Lower lobe of right lung (tissue), 2 donors: ENCODE data around the gene ADAM23. TPM values are rescaled to one million over a fixed set of nuclear protein-coding genes. Genes with fewer than 3 reads are reported as not detected.

Experiments
- ATAC-seq, 2 donors: fragments of 200-7000 bp; cut with Tn5 transposase; one replicate each; pipeline ENCODE4 v1.9.1; 2020 to 2022; ENCODE audit warnings: mild to moderate bottlenecking in 2 of 2, moderate library complexity in 2 of 2
- DNase-seq: peaks from one replicate; pipeline ENCODE4 v3.0.0-alpha.2; 2020
- H3K27ac ChIP-seq: fragments of 200-600 bp; one replicate; pipeline ENCODE4 v1.8.0; 2022
- H3K27me3 ChIP-seq: fragments of 200-600 bp; one replicate; pipeline ENCODE4 v1.8.0; 2022; ENCODE audit warnings: low read depth
- H3K36me3 ChIP-seq: fragments of 200-600 bp; one replicate; pipeline ENCODE4 v1.8.0; 2022; ENCODE audit warnings: mild to moderate bottlenecking
- H3K4me1 ChIP-seq: fragments of 200-600 bp; one replicate; pipeline ENCODE4 v1.8.0; 2022
- H3K4me3 ChIP-seq: fragments of 200-600 bp; one replicate; pipeline ENCODE4 v1.8.0; 2022; ENCODE audit warnings: mild to moderate bottlenecking
- H3K9me3 ChIP-seq: fragments of 200-600 bp; one replicate; pipeline ENCODE4 v1.8.0; 2022
- CTCF ChIP-seq: fragments of 200-600 bp; IDR thresholded peaks from one replicate; pipeline ENCODE4 v1.8.0; 2022; ENCODE audit warnings: antibody characterized with exemption, mild to moderate bottlenecking
- intact Hi-C: fragments of 100-400 bp; cut with DNase I; formaldehyde crosslinking; loops from one replicate; pipeline ENCODE4 v1.11.0; 2022
- total RNA-seq: library from RNA; stranded (reverse); fragmentation: NEBNext Ultra II Directional; extraction: Animal tissue kit (Norgen Biotek cat#: 25700); gene quantifications from one replicate; pipeline ENCODE4 v1.2.1, GENCODE V29; 2021
- donor health status: DM: no; HTN: yes; CAD: no; lungs with severe emphysema.

The ADAM23 gene
- total RNA-seq, 1 donor from 2014 or later = 2.5 TPM

- ATAC-seq (peak; percentile 9 to 19), DNase-seq (no peak)
- intact Hi-C loops = no loop called here
- no peak for TF ChIP-seq CTCF
- Histone ChIP-seq H3K36me3 (no peaks in the 10 kb centered on the region), H3K27me3 (peaks cover 55% of the 10 kb centered on the region), H3K4me1 (peaks cover 13% of the 10 kb centered on the region), H3K9me3 (no peaks in the 10 kb centered on the region), H3K4me3 (peak overlapping the region; percentile 41), H3K27ac (no peak overlapping the region)
Measured at GRCh38 chr2:206443735-206444527, 599 bp downstream of the ADAM23 start.

- intact Hi-C loops = no loop called here
- H3K27me3 ChIP-seq = peaks cover 43% of the 10 kb centered on the region
- H3K9me3 ChIP-seq = no peaks in the 10 kb centered on the region
- DNase-seq (no peak), ATAC-seq (no peak)
- H3K27ac ChIP-seq = no peak overlapping the region
- no peak for TF ChIP-seq CTCF
- H3K4me3 ChIP-seq = no peak overlapping the region
- no peaks in the 10 kb centered on the region for H3K36me3 ChIP-seq
- peaks cover 13% of the 10 kb centered on the region for H3K4me1 ChIP-seq
Measured at GRCh38 chr2:206445948-206446347, 2.6 kb downstream of the ADAM23 start.

GRCh38 chr2:206452242-206452641 lies 8.9 kb downstream of the ADAM23 start:
- Histone ChIP-seq H3K4me3 (no peak overlapping the region), H3K27me3 (no peaks in the 10 kb centered on the region), H3K27ac (no peak overlapping the region), H3K36me3 (no peaks in the 10 kb centered on the region), H3K9me3 (no peaks in the 10 kb centered on the region), H3K4me1 (no peaks in the 10 kb centered on the region)
- ATAC-seq (no peak), DNase-seq (no peak)
- no peak for TF ChIP-seq CTCF
- intact Hi-C loops = no loop called here

- Histone ChIP-seq H3K36me3 (no peaks in the 10 kb centered on the region), H3K4me3 (no peak overlapping the region), H3K4me1 (no peaks in the 10 kb centered on the region), H3K27ac (no peak overlapping the region), H3K27me3 (no peaks in the 10 kb centered on the region), H3K9me3 (no peaks in the 10 kb centered on the region)
- intact Hi-C loops = no loop called here
- ATAC-seq (no peak), DNase-seq (no peak)
- no peak for TF ChIP-seq CTCF
Measured at GRCh38 chr2:206452750-206453149, 9.4 kb downstream of the ADAM23 start.

GRCh38 chr2:206456078-206456754 lies 12.9 kb downstream of the ADAM23 start:
- ATAC-seq (no peak), DNase-seq (no peak)
- Histone ChIP-seq H3K4me1 (no peaks in the 10 kb centered on the region), H3K27ac (no peak overlapping the region), H3K36me3 (no peaks in the 10 kb centered on the region), H3K4me3 (no peak overlapping the region), H3K9me3 (no peaks in the 10 kb centered on the region), H3K27me3 (no peaks in the 10 kb centered on the region)
- no peak for TF ChIP-seq CTCF
- intact Hi-C loops = no loop called here
